DND-41 (cell line): ENCODE measurements around the gene RCOR1.
A peak's percentile ranks its signal among the peaks of the same experiment; 100 is the strongest.

Experiments
- ATAC-seq: fragments of 200-7000 bp; cut with Tn5 transposase; 3 replicates; pipeline ENCODE4 v1.9.1; 2021; ENCODE audit warnings: low read depth; ENCODE audit not compliant: insufficient read depth
- DNase-seq: peaks from one replicate; pipeline ENCODE4 v3.0.0-alpha.2; 2020
- H2AFZ ChIP-seq: 2 replicates; pipeline ENCODE4 v1.6.0; 2012; ENCODE audit warnings: low read depth, low read length
- H3K27ac ChIP-seq: 2 replicates; pipeline ENCODE4 v1.5.1; 2012; ENCODE audit warnings: low read length, inconsistent platforms
- H3K27me3 ChIP-seq: fragments of 200-600 bp; sonication (generic); 2 replicates; pipeline ENCODE4 v1.6.0; 2012; ENCODE audit warnings: low read length, mild to moderate bottlenecking, inconsistent platforms; ENCODE audit not compliant: insufficient read depth, poor library complexity
- H3K36me3 ChIP-seq: 2 replicates; pipeline ENCODE4 v1.5.1; 2012; ENCODE audit warnings: low read length, inconsistent platforms; ENCODE audit not compliant: insufficient read depth
- H3K4me1 ChIP-seq: 2 replicates; pipeline ENCODE4 v1.5.1; 2012; ENCODE audit warnings: mild to moderate bottlenecking, low read length; ENCODE audit not compliant: insufficient read depth
- H3K4me2 ChIP-seq: 2 replicates; pipeline ENCODE4 v1.6.0; 2012; ENCODE audit warnings: mild to moderate bottlenecking, moderate library complexity, low read length, inconsistent platforms; ENCODE audit not compliant: insufficient read depth
- H3K4me3 ChIP-seq, 2 experiments: fragments of 200-600 bp in 1 of 2; shearing (Covaris generic) in 1 of 2; 2 replicates each; pipeline ENCODE4 v1.5.1; 2012 to 2016; ENCODE audit warnings: inconsistent platforms in 2 of 2, low read length in 2 of 2, mild to moderate bottlenecking in 2 of 2, low read depth in 1 of 2, moderate library complexity in 1 of 2
- H3K79me2 ChIP-seq: 2 replicates; pipeline ENCODE4 v1.6.0; 2012; ENCODE audit warnings: low read length, inconsistent platforms; ENCODE audit not compliant: insufficient read depth
- H3K9ac ChIP-seq: 2 replicates; pipeline ENCODE4 v1.6.0; 2012; ENCODE audit warnings: low read depth, mild to moderate bottlenecking, inconsistent platforms, low read length, moderate library complexity
- H3K9me3 ChIP-seq: 2 replicates; pipeline ENCODE4 v1.5.1; 2012; ENCODE audit warnings: low read length, moderate library complexity, mild to moderate bottlenecking, inconsistent platforms; ENCODE audit not compliant: insufficient read depth, severe bottlenecking
- H4K20me1 ChIP-seq: 2 replicates; pipeline ENCODE4 v1.6.0; 2012; ENCODE audit warnings: low read length; ENCODE audit not compliant: insufficient read depth
- CTCF ChIP-seq: IDR thresholded peaks from 2 replicates; pipeline ENCODE4 v1.5.1; 2012; ENCODE audit warnings: borderline replicate concordance, low read length, moderate library complexity, mild to moderate bottlenecking; ENCODE audit not compliant: poor library complexity, severe bottlenecking; ENCODE audit errors: extremely low read depth
- EZH2 ChIP-seq: IDR thresholded peaks from 3 replicates; pipeline ENCODE4 v1.6.1; 2012; ENCODE audit warnings: borderline replicate concordance, low read depth, mild to moderate bottlenecking, moderate library complexity, low read length, inconsistent platforms; ENCODE audit not compliant: severe bottlenecking

Gene RCOR1

GRCh38 chr14:102696332-102696731, 103.9 kb downstream of the RCOR1 start:
- peaks cover 20% of the 10 kb centered on the region; the same call in 1 of the 2 replicates for H4K20me1 ChIP-seq
- no peak overlapping the region for H2AFZ ChIP-seq
- ATAC-seq (no peak), DNase-seq (no peak)
- no peak overlapping the region for H3K4me3 ChIP-seq
- TF ChIP-seq CTCF (no peak), EZH2 (no peak)
- no peak overlapping the region for H3K4me2 ChIP-seq
- no peak overlapping the region for H3K27ac ChIP-seq
- peaks cover 20% of the 10 kb centered on the region for H3K4me1 ChIP-seq
- peaks cover under 1% of the 10 kb centered on the region; the same call in 1 of the 2 replicates for H3K36me3 ChIP-seq
- no peaks in the 10 kb centered on the region for H3K27me3 ChIP-seq
- H3K79me2 ChIP-seq, result peaks cover 51% of the 10 kb centered on the region
- no peak overlapping the region for H3K9ac ChIP-seq
- no peaks in the 10 kb centered on the region for H3K9me3 ChIP-seq

GRCh38 chr14:102696856-102697495, 104.5 kb downstream of the RCOR1 start:
- H3K36me3 ChIP-seq, result peaks cover 7% of the 10 kb centered on the region
- peaks cover 51% of the 10 kb centered on the region for H3K79me2 ChIP-seq
- no peak overlapping the region for H3K4me2 ChIP-seq

GRCh38 chr14:102697501-102697900, 105.1 kb downstream of the RCOR1 start:
- Histone ChIP-seq H3K4me2 (no peak overlapping the region), H3K4me3 (no peak overlapping the region), H3K9me3 (no peaks in the 10 kb centered on the region), H3K27me3 (no peaks in the 10 kb centered on the region), H4K20me1 (peaks cover 20% of the 10 kb centered on the region; the same call in 1 of the 2 replicates), H3K36me3 (peaks cover 10% of the 10 kb centered on the region), H3K9ac (no peak overlapping the region), H3K79me2 (peaks cover 51% of the 10 kb centered on the region), H2AFZ (no peak overlapping the region), H3K27ac (no peak overlapping the region), H3K4me1 (peaks cover 20% of the 10 kb centered on the region)
- no peak for ATAC-seq
- no peak for DNase-seq
- no peak for TF ChIP-seq CTCF
- TF ChIP-seq EZH2, result no peak

More at GRCh38 chr14:102696856-102697495, 104.5 kb downstream of the RCOR1 start:
- no peak overlapping the region for H3K9ac ChIP-seq
- H3K4me1 ChIP-seq, result peaks cover 20% of the 10 kb centered on the region
- DNase-seq (no peak), ATAC-seq (no peak; the same call in 2 of the 3 replicates)
- H3K9me3 ChIP-seq, result no peaks in the 10 kb centered on the region
- TF ChIP-seq CTCF, result no peak
- TF ChIP-seq EZH2, result no peak
- no peak overlapping the region for H2AFZ ChIP-seq
- H3K27ac ChIP-seq, result peak overlapping the region; percentile 51; the same call in 1 of the 2 replicates
- peaks cover 20% of the 10 kb centered on the region; the same call in 1 of the 2 replicates for H4K20me1 ChIP-seq
- H3K4me3 ChIP-seq, result no peak overlapping the region
- H3K27me3 ChIP-seq, result no peaks in the 10 kb centered on the region
